K562 (cell line): ENCODE results near the gene HBP1. TPM values are rescaled to one million over a fixed set of nuclear protein-coding genes. Genes with fewer than 3 reads are reported as not detected.

Source experiments
- CC2D1A ChIP-seq: fragments of 450-650 bp; IDR thresholded peaks from 2 replicates; pipeline ENCODE4 v1.6.1; 2017; ENCODE audit warnings: mild to moderate bottlenecking
- CHAMP1 ChIP-seq: fragments of 450-650 bp; IDR thresholded peaks from 2 replicates; pipeline ENCODE4 v1.6.1; 2016; ENCODE audit warnings: mild to moderate bottlenecking
- CTCF ChIP-seq, 3 experiments: IDR thresholded peaks in 2 of 3; conservative IDR thresholded peaks in 1 of 3; 2 replicates each; pipeline ENCODE4 v1.5.1; 2011 to 2012; ENCODE audit warnings: low read length in 3 of 3, mild to moderate bottlenecking in 3 of 3, control low read depth in 2 of 3, improper control_type of control experiment in 1 of 3, inconsistent platforms in 1 of 3, low read depth in 1 of 3, mixed read lengths in 1 of 3, moderate library complexity in 1 of 3; ENCODE audit not compliant: insufficient read depth in 2 of 3
- HMBOX1 ChIP-seq: sonication (generic); IDR thresholded peaks from 2 replicates; pipeline ENCODE4 v1.6.1; 2016
- NKRF ChIP-seq: fragments of 450-650 bp; IDR thresholded peaks from 2 replicates; pipeline ENCODE4 v1.6.1; 2016; ENCODE audit warnings: borderline replicate concordance
- SOX6 ChIP-seq: fragments of 450-650 bp; IDR thresholded peaks from 2 replicates; pipeline ENCODE4 v1.6.1; 2014; ENCODE audit warnings: mild to moderate bottlenecking
- TAF7 ChIP-seq: fragments of 450-650 bp; IDR thresholded peaks from 2 replicates; pipeline ENCODE4 v1.6.1; 2016; ENCODE audit warnings: missing genetic modification characterization, missing compliant biosample characterization
- TEAD2 ChIP-seq: fragments of 450-650 bp; IDR thresholded peaks from 2 replicates; pipeline ENCODE4 v1.6.1; 2016; ENCODE audit warnings: missing genetic modification characterization, control low read depth, missing compliant biosample characterization
- TEAD4 ChIP-seq, 2 experiments: sonication (generic) in 1 of 2; formaldehyde crosslinking in 1 of 2; IDR thresholded peaks; 2 replicates each; pipeline versions ENCODE4 v1.6.1 to v1.8.0; 2012 to 2022; ENCODE audit warnings: borderline replicate concordance in 1 of 2, inconsistent platforms in 1 of 2, low read length in 1 of 2, mild to moderate bottlenecking in 1 of 2, missing genetic modification reagents in 1 of 2
- ZNF639 ChIP-seq, 2 experiments: fragments of 200-800 bp in 1 of 2; sonication (Bioruptor generic) in 1 of 2; sonication (generic) in 1 of 2; formaldehyde crosslinking in 1 of 2; IDR thresholded peaks in 1 of 2; conservative IDR thresholded peaks in 1 of 2; 2 replicates each; pipeline versions ENCODE4 v1.5.0 to v1.6.1; 2016 to 2020; ENCODE audit warnings: missing compliant biosample characterization in 1 of 2, missing genetic modification characterization in 1 of 2, missing genetic modification reagents in 1 of 2
- ZNF764 ChIP-seq: fragments of 250-450 bp; sonication (Bioruptor Pico); IDR thresholded peaks from 2 replicates; pipeline ENCODE4 v1.4.0; 2020; ENCODE audit warnings: low read depth, mild to moderate bottlenecking, moderate library complexity
- polyA plus RNA-seq, 8 experiments: library from polyadenylated mRNA; depleted of rRNA in 4 of 8; stranded (reverse) in 5 of 8; unstranded in 3 of 8; fragments of >200 nt; fragmentation: Nextera tagmentation in 2 of 8; fragmentation: Illumina TruSeq in 1 of 8; extraction: Ambion mirVana in 2 of 8; extraction: Trizol in 1 of 8; gene quantifications; 2 replicates each; pipeline versions ENCODE4 v1.2.1 to v1.2.3, GENCODE V29; 2011 to 2014; ENCODE audit warnings: inconsistent platforms in 1 of 8, missing spikeins in 1 of 8
- total RNA-seq, 7 experiments: library from RNA; depleted of rRNA in 6 of 7; stranded (reverse); fragments of >200 nt in 6 of 7; fragmentation: Illumina TruSeq in 2 of 7; extraction: Trizol in 2 of 7; gene quantifications; 2 replicates each; pipeline versions ENCODE4 v1.2.1 to v1.2.3, GENCODE V29; 2011 to 2021; ENCODE audit warnings: low replicate concordance in 1 of 7
- TF ChIP-seq, protein P1 (sequence below): fragments of 450-650 bp; IDR thresholded peaks from 2 replicates; pipeline ENCODE4 v1.6.1; 2016; ENCODE audit warnings: low read depth, mild to moderate bottlenecking, moderate library complexity
- TF ChIP-seq, protein P2 (sequence below): fragments of 450-650 bp; formaldehyde crosslinking; conservative IDR thresholded peaks from 2 replicates; pipeline ENCODE4 v1.4.0; 2022; ENCODE audit warnings: mild to moderate bottlenecking, missing genetic modification characterization

HBP1 gene
- total and polyA plus RNA-seq, 9 of the 15 experiments (the other 6 are each of a cell fraction or from before 2014, with no cell fraction given) = 18.7 to 59.9 (median 27.0) TPM

GRCh38 chr7:107170051-107170915, 1.5 kb downstream of the HBP1 start (continued):
- peak; percentile 2; the same call in 1 of the 2 replicates for TF ChIP-seq NKRF
- TF ChIP-seq SOX6 = no peak
- TF ChIP-seq TAF7 (tag) = peak; percentile 21; the same call in 1 of the 2 replicates
- no peak for TF ChIP-seq CHAMP1
- peak; percentile 39; the same call in 1 of the 2 replicates for TF ChIP-seq TEAD2
- no peak for TF ChIP-seq ZNF764 (CRISPR knock-in tag)
- TF ChIP-seq, protein P1, sequence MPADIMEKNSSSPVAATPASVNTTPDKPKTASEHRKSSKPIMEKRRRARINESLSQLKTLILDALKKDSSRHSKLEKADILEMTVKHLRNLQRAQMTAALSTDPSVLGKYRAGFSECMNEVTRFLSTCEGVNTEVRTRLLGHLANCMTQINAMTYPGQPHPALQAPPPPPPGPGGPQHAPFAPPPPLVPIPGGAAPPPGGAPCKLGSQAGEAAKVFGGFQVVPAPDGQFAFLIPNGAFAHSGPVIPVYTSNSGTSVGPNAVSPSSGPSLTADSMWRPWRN = 0 out of 2 replicates have a peak, but pooled peaks have one; percentile 3
- peak; percentile 37; the same call in 1 of the 2 replicates for TF ChIP-seq HMBOX1
- peak in 1 of 2 experiments; percentile 3; a peak in 1 of 4 replicates for TF ChIP-seq ZNF639 (CRISPR knock-in tag; conservative IDR thresholded peaks at IDR 0.05 in 1 of 2, IDR thresholded peaks at IDR 0.05 in 1 of 2)
- no peak for TF ChIP-seq CTCF (IDR thresholded peaks at IDR 0.05 in 2 of 3, conservative IDR thresholded peaks at IDR 0.05 in 1 of 3; ENCODE audit: insufficient read depth in 2 of 3, low read depth in 1 of 3, low read length in 3 of 3)
- TF ChIP-seq TEAD4 (IDR thresholded peaks at IDR 0.05; ENCODE audit: low read length) = 0 out of 2 replicates have a peak, but pooled peaks have one; percentile 37
- TF ChIP-seq TEAD4 (CRISPR knock-in tag; IDR thresholded peaks at IDR 0.05; ENCODE audit: borderline replicate concordance) = no peak
- TF ChIP-seq, protein P2, sequence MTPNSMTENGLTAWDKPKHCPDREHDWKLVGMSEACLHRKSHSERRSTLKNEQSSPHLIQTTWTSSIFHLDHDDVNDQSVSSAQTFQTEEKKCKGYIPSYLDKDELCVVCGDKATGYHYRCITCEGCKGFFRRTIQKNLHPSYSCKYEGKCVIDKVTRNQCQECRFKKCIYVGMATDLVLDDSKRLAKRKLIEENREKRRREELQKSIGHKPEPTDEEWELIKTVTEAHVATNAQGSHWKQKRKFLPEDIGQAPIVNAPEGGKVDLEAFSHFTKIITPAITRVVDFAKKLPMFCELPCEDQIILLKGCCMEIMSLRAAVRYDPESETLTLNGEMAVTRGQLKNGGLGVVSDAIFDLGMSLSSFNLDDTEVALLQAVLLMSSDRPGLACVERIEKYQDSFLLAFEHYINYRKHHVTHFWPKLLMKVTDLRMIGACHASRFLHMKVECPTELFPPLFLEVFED (CRISPR knock-in tag) = no peak
- TF ChIP-seq CC2D1A = no peak
